Keratinocyte (primary cell): ENCODE measurements around the gene SCD5. TPM values are rescaled to one million over a fixed set of nuclear protein-coding genes. Genes with fewer than 3 reads are reported as not detected.

Source experiments
- DNase-seq: peaks from one replicate; pipeline ENCODE4 v3.0.0-alpha.2; 2011; ENCODE audit warnings: low read depth, missing footprints, low spot score
- FAIRE-seq: peaks from 2 replicates; lab custom pipeline; 2011; peaks lifted over from hg19 to GRCh38; lab: Jason Lieb, UNC
- H2AFZ ChIP-seq: 2 replicates; pipeline ENCODE4 v1.6.0; 2012; ENCODE audit warnings: low read length, control low read depth, inconsistent platforms; ENCODE audit not compliant: control insufficient read depth
- H3K27ac ChIP-seq: 2 replicates; pipeline ENCODE4 v1.5.1; 2011; ENCODE audit warnings: low read length; ENCODE audit not compliant: control insufficient read depth, insufficient read depth
- H3K27me3 ChIP-seq: 3 replicates; pipeline ENCODE4 v1.6.0; 2011; ENCODE audit warnings: low read length; ENCODE audit not compliant: control insufficient read depth, insufficient read depth; ENCODE audit errors: extremely low read depth
- H3K36me3 ChIP-seq, 2 experiments: 2 replicates in 1 of 2; 3 replicates in 1 of 2; pipeline ENCODE4 v1.5.1; 2011; ENCODE audit warnings: low read length in 2 of 2, mild to moderate bottlenecking in 1 of 2; ENCODE audit not compliant: control insufficient read depth in 2 of 2, insufficient read depth in 2 of 2; ENCODE audit errors: extremely low read depth in 1 of 2
- H3K4me1 ChIP-seq: 3 replicates; pipeline ENCODE4 v1.5.1; 2011; ENCODE audit warnings: low read length; ENCODE audit not compliant: control insufficient read depth, insufficient read depth; ENCODE audit errors: extremely low read depth
- H3K4me2 ChIP-seq: 3 replicates; pipeline ENCODE4 v1.6.0; 2011; ENCODE audit warnings: low read depth, low read length; ENCODE audit not compliant: control insufficient read depth, insufficient read depth; ENCODE audit errors: extremely low read depth
- H3K4me3 ChIP-seq, 3 experiments: fragments of 200-600 bp in 1 of 3; sonication (generic) in 1 of 3; 2 replicates in 2 of 3; 3 replicates in 1 of 3; pipeline ENCODE4 v1.5.1; 2011 to 2016; ENCODE audit warnings: low read length in 3 of 3, mild to moderate bottlenecking in 3 of 3, control low read depth in 2 of 3, inconsistent platforms in 1 of 3, low read depth in 1 of 3, mixed read lengths in 1 of 3, mixed run types in 1 of 3, moderate library complexity in 1 of 3; ENCODE audit not compliant: control insufficient read depth in 2 of 3, insufficient read depth in 2 of 3; ENCODE audit errors: extremely low read depth in 1 of 3
- H3K79me2 ChIP-seq: 2 replicates; pipeline ENCODE4 v1.6.0; 2012; ENCODE audit warnings: low read length; ENCODE audit not compliant: control insufficient read depth, insufficient read depth
- H3K9ac ChIP-seq: 3 replicates; pipeline ENCODE4 v1.6.0; 2011; ENCODE audit warnings: low read length; ENCODE audit not compliant: control insufficient read depth, insufficient read depth; ENCODE audit errors: extremely low read depth
- H3K9me1 ChIP-seq: 3 replicates; pipeline ENCODE4 v1.6.0; 2011; ENCODE audit warnings: low read length; ENCODE audit not compliant: control insufficient read depth, insufficient read depth; ENCODE audit errors: extremely low read depth
- H3K9me3 ChIP-seq: 2 replicates; pipeline ENCODE4 v1.5.1; 2012; ENCODE audit warnings: low read depth, low read length; ENCODE audit not compliant: control insufficient read depth
- H4K20me1 ChIP-seq: 3 replicates; pipeline ENCODE4 v1.6.0; 2011; ENCODE audit warnings: low read length; ENCODE audit not compliant: control insufficient read depth, insufficient read depth; ENCODE audit errors: extremely low read depth
- CTCF ChIP-seq, 3 experiments: IDR thresholded peaks in 1 of 3; conservative IDR thresholded peaks in 1 of 3; optimal IDR thresholded peaks in 1 of 3; 2 replicates in 2 of 3; 3 replicates in 1 of 3; pipeline versions ENCODE3 to v1.5.1; 2011; ENCODE audit warnings: low read length in 3 of 3, mild to moderate bottlenecking in 3 of 3, moderate library complexity in 2 of 3, control low read depth in 1 of 3, inconsistent platforms in 1 of 3; ENCODE audit not compliant: insufficient read depth in 2 of 3; ENCODE audit errors: extremely low read depth in 1 of 3
- EZH2 ChIP-seq: IDR thresholded peaks from one replicate; pipeline ENCODE4 v1.6.1; 2012; ENCODE audit warnings: inconsistent platforms, mild to moderate bottlenecking, low read length, moderate library complexity
- dilution Hi-C: fragments of 300-500 bp; cut with MboI; formaldehyde crosslinking; loops from one replicate; pipeline ENCODE4 v1.7.0; 2020; ENCODE audit warnings: low sequenced_read_pairs; ENCODE audit not compliant: extremely low pct_ligation_motif_present
- polyA plus RNA-seq, 5 experiments: library from polyadenylated mRNA; depleted of rRNA in 3 of 5; stranded (reverse) in 3 of 5; stranded (forward) in 1 of 5; unstranded in 1 of 5; fragments of >200 nt; gene quantifications; 1 replicate in 1 of 5; 2 replicates in 3 of 5; 3 replicates in 1 of 5; pipeline versions ENCODE4 v1.2.1 to v1.2.3, GENCODE V29; 2011 to 2012; ENCODE audit warnings: missing spikeins in 2 of 5, low read depth in 1 of 5, low replicate concordance in 1 of 5

The SCD5 gene
- polyA plus RNA-seq, 1 donor (not counting 4 experiments of a cell fraction or from before 2014, with no cell fraction given), result 39.4 TPM

DNA sequence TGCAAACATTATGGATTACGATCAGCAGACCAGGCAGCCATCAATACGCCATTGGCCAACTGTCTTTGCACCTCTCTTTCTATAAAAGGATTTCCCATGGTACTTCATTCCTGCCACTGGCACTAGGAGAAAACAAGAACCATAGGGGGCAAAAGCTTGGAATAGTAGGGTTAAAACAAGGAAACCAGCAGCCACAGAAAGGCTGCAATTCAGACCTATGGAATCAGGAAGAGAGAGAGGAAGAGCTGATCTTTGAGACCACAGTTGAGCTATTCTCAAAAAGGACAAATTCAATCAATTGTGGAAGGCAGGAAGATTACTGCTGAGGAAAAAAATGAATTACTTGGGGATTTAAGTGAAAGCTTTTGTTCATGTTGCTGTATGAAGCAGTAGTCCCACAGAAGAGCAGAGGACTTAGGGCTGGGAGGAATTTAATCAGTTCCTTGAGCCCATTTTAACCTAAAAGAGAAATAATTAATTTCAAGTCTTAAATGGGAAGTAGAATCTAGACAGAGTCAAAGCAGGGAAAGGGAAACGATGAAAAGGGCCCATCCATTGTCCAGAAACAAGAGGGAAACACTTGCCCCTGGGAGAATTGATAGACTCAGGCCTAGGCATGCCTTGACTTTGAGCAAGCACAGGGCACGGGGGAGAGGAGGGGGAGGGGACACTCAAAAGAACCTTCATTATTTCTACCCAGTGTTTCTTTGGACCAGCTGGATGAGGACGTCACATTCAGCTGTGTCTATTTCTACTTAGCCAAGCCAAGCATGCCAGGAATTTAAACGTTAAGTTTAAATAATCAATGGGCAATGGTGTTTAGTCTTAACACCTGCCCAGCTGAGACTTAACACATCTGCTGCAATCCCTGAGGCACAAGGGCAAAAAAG, 50.7 kb downstream of the SCD5 start:
- Histone ChIP-seq H3K9ac (no peak overlapping the region), H3K27me3 (no peaks in the 10 kb centered on the region), H3K79me2 (peaks cover 23% of the 10 kb centered on the region), H3K4me3 (no peak overlapping the region), H3K9me3 (no peaks in the 10 kb centered on the region), H4K20me1 (no peaks in the 10 kb centered on the region), H3K9me1 (no peaks in the 10 kb centered on the region), H3K4me2 (peak overlapping the region; percentile 33), H3K27ac (peak overlapping the region; percentile 29), H3K4me1 (peaks cover 51% of the 10 kb centered on the region), H3K36me3 (peaks cover 0 to 1% of the 10 kb centered on the region in 2 experiments), H2AFZ (no peak overlapping the region)
- dilution Hi-C loops, result no loop called here
- no peak for DNase-seq
- FAIRE-seq, result peak; percentile 79
- TF ChIP-seq CTCF (optimal IDR thresholded peaks at IDR 0.05 in 1 of 3, IDR thresholded peaks at IDR 0.05 in 1 of 3, conservative IDR thresholded peaks at IDR 0.05 in 1 of 3; ENCODE audit: extremely low read depth in 1 of 3, insufficient read depth in 2 of 3, low read length in 3 of 3) (no peak), EZH2 (no peak)

GRCh38 chr4:82746705-82747574, 51.7 kb downstream of the SCD5 start:
- no peak overlapping the region for H2AFZ ChIP-seq
- H3K27ac ChIP-seq, result peak overlapping the region; percentile 99
- H3K4me1 ChIP-seq, result peaks cover 51% of the 10 kb centered on the region
- H3K9me3 ChIP-seq, result no peaks in the 10 kb centered on the region
- peaks cover 23% of the 10 kb centered on the region for H3K79me2 ChIP-seq
- no peaks in the 10 kb centered on the region for H3K9me1 ChIP-seq
- FAIRE-seq (no peak), DNase-seq (no peak)
- no peak overlapping the region for H3K9ac ChIP-seq
- TF ChIP-seq CTCF (optimal IDR thresholded peaks at IDR 0.05 in 1 of 3, IDR thresholded peaks at IDR 0.05 in 1 of 3, conservative IDR thresholded peaks at IDR 0.05 in 1 of 3; ENCODE audit: extremely low read depth in 1 of 3, insufficient read depth in 2 of 3, low read length in 3 of 3) (no peak), EZH2 (no peak)
- peaks cover 0 to 4% of the 10 kb centered on the region in 2 experiments for H3K36me3 ChIP-seq
- no peak overlapping the region for H3K4me3 ChIP-seq
- dilution Hi-C loops, result no loop called here
- no peaks in the 10 kb centered on the region for H4K20me1 ChIP-seq
- H3K27me3 ChIP-seq, result no peaks in the 10 kb centered on the region
- no peak overlapping the region for H3K4me2 ChIP-seq
